T-helper 1 cell treated with Interleukin-12 subunit alpha and Interleukin-12 subunit beta and Interleukin-4 antibody, amounts not matched to agents 30 μg/mL and 1 μg/mL, for 36 hours (primary cell): ENCODE results near the gene VEZT.

Source experiments
- H3K27ac Mint-ChIP-seq: one replicate; pipeline ENCODE4 v1.8.0; 2021; ENCODE audit warnings: mild to moderate bottlenecking, mixed read lengths
- H3K27me3 Mint-ChIP-seq: one replicate; pipeline ENCODE4 v1.8.0; 2021; ENCODE audit warnings: low read depth, mixed read lengths
- H3K36me3 Mint-ChIP-seq: one replicate; pipeline ENCODE4 v1.8.0; 2021; ENCODE audit warnings: low read depth, mixed read lengths
- H3K4me1 Mint-ChIP-seq: one replicate; pipeline ENCODE4 v1.8.0; 2021; ENCODE audit warnings: low read depth, mixed read lengths
- H3K4me3 Mint-ChIP-seq: one replicate; pipeline ENCODE4 v1.8.0; 2021; ENCODE audit warnings: mild to moderate bottlenecking, moderate library complexity, mixed read lengths
- H3K9me3 Mint-ChIP-seq: one replicate; pipeline ENCODE4 v1.8.0; 2021; ENCODE audit warnings: mixed read lengths

The VEZT gene

GRCh38 chr12:95349291-95349690 lies 131.7 kb downstream of the VEZT start:
- Mint-ChIP-seq H3K4me1 (no peaks in the 10 kb centered on the region), H3K27me3 (no peaks in the 10 kb centered on the region), H3K36me3 (no peaks in the 10 kb centered on the region), H3K27ac (no peak overlapping the region), H3K9me3 (no peaks in the 10 kb centered on the region), H3K4me3 (no peak overlapping the region)

- Mint-ChIP-seq H3K4me3 (no peak overlapping the region), H3K36me3 (no peaks in the 10 kb centered on the region), H3K9me3 (no peaks in the 10 kb centered on the region), H3K4me1 (no peaks in the 10 kb centered on the region), H3K27ac (no peak overlapping the region), H3K27me3 (no peaks in the 10 kb centered on the region)
Observed at GRCh38 chr12:95351748-95352147, 134.1 kb downstream of the VEZT start.
